HG03460 (cell line): ENCODE measurements around the gene RANGRF.

Experiments
- ATAC-seq: cut with Tn5 transposase; IDR thresholded peaks from one replicate; pipeline ENCODE4 v1.9.1; 2021; ENCODE audit not compliant: unreplicated experiment

The RANGRF gene

GRCh38 chr17:8312726-8313600 lies 24.5 kb downstream of the RANGRF start:
- ATAC-seq, result no peak

DNA sequence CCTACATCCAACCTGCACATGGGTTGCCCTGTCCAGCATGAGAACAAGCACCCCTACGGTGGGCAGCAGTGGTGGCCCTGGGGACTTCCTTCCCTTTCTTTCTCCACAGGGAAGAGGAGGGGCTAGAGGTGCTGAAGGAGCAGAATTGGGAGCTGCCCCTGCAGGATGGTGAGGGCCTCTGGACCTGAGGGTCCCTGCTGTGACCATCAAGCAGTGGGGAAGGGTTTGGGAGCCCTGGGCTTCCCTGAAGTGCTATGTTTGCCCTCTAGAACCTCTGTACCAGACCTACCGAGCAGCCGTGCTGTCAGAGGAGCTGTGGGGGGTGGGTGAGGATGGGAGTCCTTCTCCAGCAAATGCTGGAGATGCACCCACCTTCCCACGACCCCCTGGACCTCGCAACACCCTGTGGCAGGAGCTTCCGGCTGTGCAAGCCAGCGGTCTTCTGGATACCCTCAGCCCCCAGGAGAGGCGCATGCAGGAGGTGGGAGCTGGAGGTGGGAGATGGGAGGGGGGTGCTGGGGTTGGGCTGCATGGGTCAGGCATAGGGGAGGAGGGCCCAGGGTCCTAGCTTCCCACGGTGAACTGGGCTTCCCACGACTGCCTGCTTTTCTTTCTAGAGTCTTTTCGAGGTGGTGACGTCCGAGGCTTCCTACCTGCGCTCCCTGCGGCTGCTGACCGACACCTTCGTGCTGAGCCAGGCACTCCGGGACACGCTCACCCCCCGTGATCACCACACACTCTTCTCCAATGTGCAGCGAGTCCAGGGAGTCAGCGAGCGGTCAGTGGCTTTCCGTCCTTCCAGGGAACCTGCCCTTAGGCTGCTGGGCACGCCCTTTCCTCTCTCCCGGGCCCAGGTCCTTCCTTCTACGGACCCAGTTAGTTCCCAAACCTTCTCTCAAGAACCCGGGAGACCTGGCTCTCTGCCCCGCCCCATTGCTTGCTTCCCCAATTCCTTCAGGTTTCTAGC lies 26.6 kb downstream of the RANGRF start:
- no peak for ATAC-seq

- no peak for ATAC-seq
Measured at GRCh38 chr17:8315764-8316217, 27.3 kb downstream of the RANGRF start.

DNA sequence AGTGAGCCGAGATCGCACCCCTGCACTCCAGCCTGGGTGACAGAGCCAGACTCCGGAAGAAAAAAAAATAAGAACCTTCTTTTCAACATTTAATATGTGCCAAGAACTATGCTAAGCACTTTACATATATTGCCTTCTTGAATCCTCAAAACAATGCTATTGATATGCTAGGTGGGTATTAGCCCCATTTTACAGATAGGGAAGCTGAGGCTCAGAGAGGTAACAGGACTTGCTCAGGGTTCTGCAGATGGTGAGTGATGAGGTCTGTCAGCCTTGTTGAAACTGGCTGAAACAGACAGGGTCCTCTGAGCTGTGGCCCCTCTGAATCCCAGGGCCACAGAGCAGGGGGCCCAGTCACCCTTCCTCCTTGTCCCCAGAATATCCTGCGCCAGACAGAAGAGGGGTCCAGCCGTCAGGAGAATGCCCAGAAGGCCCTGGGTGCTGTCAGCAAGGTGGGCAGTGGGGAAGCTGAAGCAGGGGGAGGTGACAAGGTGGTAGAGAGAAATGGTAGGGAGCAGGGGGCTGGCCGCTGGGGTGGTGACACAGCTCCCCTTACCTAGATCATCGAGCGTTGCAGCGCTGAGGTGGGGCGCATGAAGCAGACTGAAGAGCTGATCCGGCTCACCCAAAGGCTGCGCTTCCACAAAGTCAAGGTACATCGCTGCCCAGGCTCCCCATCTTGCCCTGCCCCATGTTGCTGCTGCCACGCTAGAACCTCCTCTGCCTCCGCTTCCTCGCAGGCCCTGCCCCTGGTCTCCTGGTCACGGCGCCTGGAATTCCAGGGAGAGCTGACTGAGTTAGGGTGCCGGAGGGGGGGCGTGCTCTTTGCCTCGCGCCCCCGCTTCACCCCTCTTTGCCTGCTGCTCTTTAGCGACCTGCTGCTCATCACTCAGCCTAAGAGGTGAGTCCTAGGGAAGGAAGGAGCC lies 29.8 kb downstream of the RANGRF start:
- ATAC-seq, result no peak

DNA sequence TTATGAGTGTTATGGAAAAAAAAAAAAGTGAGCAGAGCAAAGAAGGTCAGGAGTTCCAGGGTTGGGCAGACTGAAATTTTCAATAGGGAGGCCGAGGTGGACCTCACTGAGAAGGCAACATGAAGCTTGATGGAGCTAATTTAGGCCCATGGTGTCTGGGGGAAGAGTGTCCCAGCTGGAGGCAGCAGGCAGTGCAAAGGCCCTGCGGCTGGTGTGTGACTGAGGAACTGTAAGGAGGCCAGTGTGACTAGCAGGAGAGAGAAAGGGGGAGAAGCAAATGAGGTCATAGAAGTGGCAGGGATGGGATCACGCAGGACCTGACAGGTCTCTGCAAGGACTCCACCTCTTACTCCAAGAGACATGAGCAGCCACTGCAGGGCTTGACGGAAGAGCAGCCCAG lies 31.8 kb downstream of the RANGRF start:
- no peak for ATAC-seq

DNA sequence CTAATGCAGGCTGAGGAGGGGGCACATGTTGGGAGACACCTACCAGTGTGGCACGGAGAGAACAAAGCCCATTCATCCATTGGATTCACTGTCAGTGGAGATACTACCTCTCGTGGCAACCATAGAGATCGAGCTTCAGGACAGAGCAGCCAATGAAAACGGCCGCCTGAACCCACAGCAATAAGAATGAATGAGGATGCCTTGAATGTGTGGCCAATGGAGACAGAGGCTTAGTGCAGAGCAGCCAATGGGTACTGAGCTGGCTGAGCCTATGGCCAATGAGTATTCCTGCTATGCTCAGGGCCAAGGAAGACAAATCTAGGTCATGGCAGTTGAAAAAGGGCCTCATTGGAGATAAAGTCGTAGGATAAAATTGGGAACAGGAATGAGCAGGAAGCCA lies 32.5 kb downstream of the RANGRF start:
- no peak for ATAC-seq

DNA sequence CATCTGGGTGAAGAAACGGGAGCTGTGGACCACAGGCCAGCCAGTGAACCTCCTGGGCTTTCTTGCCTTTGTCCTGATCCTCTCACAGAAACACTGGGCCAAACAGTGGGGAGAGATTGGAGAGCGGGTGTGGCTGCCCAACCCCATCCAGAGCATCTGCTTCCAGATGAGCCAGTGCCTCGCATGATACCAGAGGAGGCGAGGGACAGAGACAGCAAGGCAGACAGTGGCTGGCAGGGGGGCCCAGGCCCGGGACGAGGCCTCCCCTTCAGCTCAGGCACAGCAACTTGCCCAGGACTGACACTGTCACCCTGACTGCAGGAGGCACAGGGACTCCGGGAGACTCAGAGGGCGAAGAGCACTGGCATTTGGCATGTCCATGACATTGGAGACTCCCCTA lies 33.6 kb downstream of the RANGRF start:
- no peak for ATAC-seq

- no peak for ATAC-seq
Measured at GRCh38 chr17:8324132-8324531, 35.7 kb downstream of the RANGRF start.

DNA sequence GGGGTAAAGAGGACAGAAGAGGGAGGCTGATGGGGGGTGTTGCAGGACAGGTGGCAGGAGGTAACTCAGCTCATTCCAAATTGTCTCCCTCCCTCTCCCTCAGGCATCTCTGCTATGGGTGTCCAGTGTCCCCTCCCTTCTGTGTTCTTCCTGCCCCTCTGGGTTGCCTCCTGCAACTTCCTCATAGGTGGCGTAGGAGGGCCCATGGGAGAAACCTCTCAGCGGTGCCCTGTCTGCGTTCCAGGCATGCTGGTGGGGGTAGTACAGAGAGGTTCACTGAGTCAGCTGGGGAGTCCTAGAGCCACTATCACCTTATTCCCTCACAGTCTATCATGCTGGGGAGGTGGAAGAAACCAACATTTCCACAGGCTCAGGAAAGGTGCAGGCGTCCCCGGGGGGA lies 36.5 kb downstream of the RANGRF start:
- no peak for ATAC-seq

DNA sequence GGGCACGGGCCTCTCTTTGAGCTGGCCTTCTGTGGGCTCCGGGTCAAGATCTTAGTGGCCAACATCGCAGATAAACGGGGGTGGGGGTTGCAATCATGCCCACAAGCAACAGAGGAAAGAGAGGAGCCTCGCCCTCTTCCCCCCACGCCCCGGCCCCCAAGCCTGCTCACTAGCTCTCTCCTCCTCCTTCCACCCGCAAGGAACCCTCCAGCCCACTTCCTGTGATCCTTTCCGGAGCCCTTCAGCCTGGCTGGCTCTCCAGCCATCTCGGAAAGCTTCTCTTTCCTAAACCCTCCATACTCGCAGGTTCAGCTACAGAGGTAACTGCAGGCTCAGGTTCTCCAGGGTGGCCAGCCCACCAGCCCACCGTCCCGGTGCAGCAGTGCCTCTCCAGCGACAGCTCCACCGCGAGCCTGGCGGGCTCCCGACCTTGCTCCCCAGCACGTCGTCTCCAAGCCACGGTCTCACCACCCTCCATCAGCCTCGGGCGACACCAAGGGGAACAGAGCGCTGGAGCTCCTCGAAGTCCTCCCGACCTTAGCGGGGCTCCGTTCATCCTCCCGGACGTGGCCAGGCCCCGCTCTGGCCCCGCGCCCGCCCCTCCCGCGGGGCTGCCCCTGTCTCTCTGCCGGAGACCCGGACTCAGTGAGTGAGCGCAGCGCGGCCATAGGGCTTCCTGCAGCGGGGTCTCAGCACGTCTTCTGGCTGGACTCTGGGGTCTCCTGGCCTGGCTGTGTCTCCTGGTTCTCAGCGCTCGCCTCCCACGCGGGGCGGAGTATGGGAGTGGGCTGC lies 38.2 kb downstream of the RANGRF start:
- no peak for ATAC-seq

DNA sequence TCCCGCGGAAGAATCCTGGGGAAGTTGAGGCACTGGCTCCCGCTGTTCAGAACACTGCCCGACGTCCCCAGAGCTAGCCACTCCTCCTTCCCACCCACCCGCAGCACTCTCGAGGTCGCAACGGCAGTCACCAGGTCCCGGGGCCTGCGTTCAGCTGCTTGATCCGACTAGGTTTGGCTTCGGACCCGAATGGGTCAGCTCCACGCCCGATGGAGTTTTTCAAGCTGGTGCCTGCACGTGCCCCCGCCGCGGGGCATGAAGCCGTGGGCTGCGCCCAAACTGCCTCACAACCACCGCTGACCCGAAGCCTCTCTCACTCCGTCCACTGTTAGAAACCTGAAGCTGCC lies 38.8 kb downstream of the RANGRF start:
- ATAC-seq, result no peak

GRCh38 chr17:8332128-8332527 lies 43.7 kb downstream of the RANGRF start:
- no peak for ATAC-seq

DNA sequence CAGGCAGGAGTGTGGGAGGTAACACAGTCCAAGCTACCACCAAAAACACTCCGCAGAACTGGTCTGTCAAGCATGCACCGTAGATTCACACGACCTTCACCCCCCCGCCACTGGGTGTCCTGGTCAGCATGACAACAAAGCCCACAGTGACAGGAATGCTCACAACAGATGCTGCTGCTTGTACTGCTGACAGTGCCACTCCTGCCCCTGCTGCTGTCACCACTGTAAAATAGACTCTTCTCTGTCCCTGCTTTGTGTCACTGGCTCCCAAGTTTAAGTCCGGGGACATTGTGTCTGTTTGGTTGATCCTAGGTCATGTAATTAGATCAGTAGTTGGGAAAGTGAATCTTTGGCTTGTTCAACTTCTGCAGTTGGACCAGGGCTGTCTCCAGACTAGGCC lies 44.2 kb downstream of the RANGRF start:
- ATAC-seq, result no peak

- no peak for ATAC-seq
Measured at GRCh38 chr17:8333281-8333680, 44.8 kb downstream of the RANGRF start.

DNA sequence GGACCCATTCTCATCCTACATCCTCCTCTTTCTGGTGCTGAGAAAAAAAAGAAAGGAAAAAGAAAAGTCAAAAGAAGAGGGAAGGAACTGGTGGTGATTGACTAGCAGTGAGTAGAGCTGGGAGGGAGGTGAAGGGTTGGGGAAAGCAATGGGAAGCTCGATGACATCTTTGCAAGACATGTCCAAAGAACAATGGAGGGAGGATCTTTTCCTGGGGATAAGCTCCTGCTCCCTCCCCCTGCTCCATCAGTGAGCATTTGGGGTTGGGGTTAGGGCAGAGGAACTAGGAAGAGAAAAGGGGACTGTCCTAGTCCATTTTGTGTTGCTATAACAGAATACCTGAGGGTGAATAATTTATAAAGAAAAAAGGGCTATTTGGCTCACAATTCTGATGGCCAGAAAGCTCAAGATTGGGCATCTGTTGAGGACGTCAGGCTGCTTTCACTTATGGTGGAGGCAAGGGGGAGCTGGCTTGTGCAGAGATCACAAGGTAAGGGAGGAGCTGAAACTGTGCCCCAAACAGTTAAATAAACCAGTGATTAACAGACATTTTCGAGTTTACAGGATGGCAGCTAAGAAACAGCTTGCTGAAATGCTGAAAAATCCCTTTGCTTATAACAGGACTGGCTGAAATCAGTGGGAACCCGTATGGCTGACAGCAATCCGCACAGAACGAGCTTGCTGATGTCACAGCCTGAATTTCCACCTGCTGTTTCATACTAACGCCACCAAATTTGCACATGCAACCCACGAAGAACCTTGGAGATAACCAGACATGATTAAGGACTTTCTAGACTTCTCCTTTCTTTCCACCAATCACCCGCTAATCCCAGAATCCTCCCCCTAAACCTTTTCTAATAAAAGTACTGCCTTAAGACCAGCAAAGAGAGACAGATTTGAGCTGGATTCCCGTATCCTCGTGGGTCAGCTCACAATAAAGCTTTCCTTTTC lies 49.6 kb downstream of the RANGRF start:
- no peak for ATAC-seq

DNA sequence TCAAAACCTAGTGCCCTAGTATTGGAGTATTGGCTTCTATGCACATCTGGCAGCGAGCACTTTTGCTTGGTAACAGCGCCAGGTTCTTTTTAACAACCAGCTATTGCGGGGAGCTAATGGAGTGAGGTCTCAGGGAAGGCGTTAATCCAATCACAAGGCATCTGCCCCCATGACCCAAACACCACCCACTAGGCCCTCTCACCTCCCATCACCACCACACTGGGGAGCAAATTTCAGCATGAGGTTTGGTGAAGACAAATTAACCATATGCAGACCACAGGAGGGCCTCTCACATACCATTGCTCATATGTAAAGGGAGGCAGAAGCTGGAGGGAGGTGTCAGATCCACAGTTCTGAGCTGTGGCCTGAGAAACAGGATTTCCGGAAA lies 50.3 kb downstream of the RANGRF start:
- no peak for ATAC-seq

GRCh38 chr17:8339540-8339939 lies 51.1 kb downstream of the RANGRF start, which contains the start of gene ODF4:
Gene ODF4, plus strand, starts transcription at chr17:8339840. Its CDS starts 212 bp downstream, at chr17:8340052.
- ATAC-seq, result no peak
